ENCODE results near the gene USP31.
A peak's percentile ranks its signal among the peaks of the same experiment; 100 is the strongest.

- TF ChIP-seq CTCF (IDR thresholded peaks at IDR 0.05) (no peak), POLR2AphosphoS5 (IDR thresholded peaks at IDR 0.05) (peak in 2 of 3 donors; percentile 9 to 16), POLR2A (IDR thresholded peaks at IDR 0.05) (no peak)
Measured at GRCh38 chr16:23131931-23132621, 17.2 kb downstream of the USP31 start.
